Skeletal muscle tissue (tissue), 4 donors: ENCODE results near the gene CACNA2D3. TPM values are rescaled to one million over a fixed set of nuclear protein-coding genes. Genes with fewer than 3 reads are reported as not detected.
A peak's percentile ranks its signal among the peaks of the same experiment; 100 is the strongest.

Source experiments
- H3K27ac ChIP-seq: one replicate; pipeline ENCODE4 v1.7.0; 2013; ENCODE audit warnings: mild to moderate bottlenecking, low read depth, low read length, inconsistent platforms
- H3K27me3 ChIP-seq, 3 donors: one replicate each; pipeline ENCODE4 v1.7.0; 2013; ENCODE audit warnings: low read length in 3 of 3; ENCODE audit not compliant: control insufficient read depth in 3 of 3, insufficient read depth in 3 of 3
- H3K36me3 ChIP-seq, 3 donors: one replicate each; pipeline ENCODE4 v1.7.0; 2013; ENCODE audit warnings: low read length in 3 of 3; ENCODE audit not compliant: control insufficient read depth in 3 of 3, insufficient read depth in 3 of 3
- H3K4me1 ChIP-seq, 3 donors: one replicate each; pipeline ENCODE4 v1.7.0; 2013; ENCODE audit warnings: low read length in 3 of 3, mild to moderate bottlenecking in 3 of 3; ENCODE audit not compliant: control insufficient read depth in 3 of 3, insufficient read depth in 3 of 3
- H3K4me3 ChIP-seq, 3 donors: one replicate each; pipeline ENCODE4 v1.7.0; 2013; ENCODE audit warnings: low read length in 3 of 3
- H3K9ac ChIP-seq, 3 donors: one replicate each; pipeline ENCODE4 v1.7.0; 2013; ENCODE audit warnings: low read length in 3 of 3, mild to moderate bottlenecking in 3 of 3, moderate library complexity in 2 of 3, low read depth in 1 of 3
- H3K9me3 ChIP-seq, 3 donors: one replicate each; pipeline ENCODE4 v1.7.0; 2013; ENCODE audit warnings: low read length in 3 of 3; ENCODE audit not compliant: control insufficient read depth in 3 of 3
- total RNA-seq: library from RNA; depleted of rRNA; stranded (reverse); fragments of >200 nt; gene quantifications from one replicate; pipeline ENCODE4 v1.2.3, GENCODE V29; 2014
- donor health status: Osteomylitis.

CACNA2D3 gene
- total RNA-seq, 1 donor from 2014 or later: 3.1 TPM

GRCh38 chr3:54353546-54353945, 231.2 kb downstream of the CACNA2D3 start:
- Histone ChIP-seq H3K27me3 (no peaks in the 10 kb centered on the region), H3K9ac (no peak overlapping the region), H3K9me3 (no peaks in the 10 kb centered on the region), H3K4me1 (peaks cover 36 to 51% (median 48%) of the 10 kb centered on the region in 3 donors), H3K27ac (no peak overlapping the region), H3K4me3 (no peak overlapping the region), H3K36me3 (no peaks in the 10 kb centered on the region)

GRCh38 chr3:54353946-54354345, 231.6 kb downstream of the CACNA2D3 start:
- no peak overlapping the region for H3K9ac ChIP-seq
- peaks cover 40 to 55% (median 48%) of the 10 kb centered on the region in 3 donors for H3K4me1 ChIP-seq
- no peaks in the 10 kb centered on the region for H3K36me3 ChIP-seq
- H3K9me3 ChIP-seq: no peaks in the 10 kb centered on the region
- no peaks in the 10 kb centered on the region for H3K27me3 ChIP-seq
- H3K27ac ChIP-seq: no peak overlapping the region
- H3K4me3 ChIP-seq: no peak overlapping the region

DNA sequence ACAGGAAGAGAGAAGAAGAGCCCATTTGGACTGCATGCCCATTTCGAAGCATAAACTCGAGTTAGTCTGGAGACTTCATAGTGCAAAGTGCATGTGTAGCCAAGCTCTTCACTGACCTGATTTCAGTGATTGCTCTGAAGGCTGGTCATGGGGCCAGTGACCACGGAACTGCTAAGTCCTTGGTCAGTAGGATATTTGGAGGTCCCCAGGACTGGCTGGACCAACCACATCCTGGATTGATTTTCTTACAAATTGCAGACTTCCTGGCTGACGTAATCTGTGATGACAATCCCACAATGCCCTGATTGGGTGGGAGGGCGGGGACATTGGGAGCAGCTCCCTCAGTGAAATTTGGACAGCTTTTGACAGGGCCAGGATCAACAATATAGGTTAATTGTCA, 233.4 kb downstream of the CACNA2D3 start:
- Histone ChIP-seq H3K27me3 (no peaks in the 10 kb centered on the region), H3K4me1 (peaks cover 52 to 68% (median 63%) of the 10 kb centered on the region in 3 donors), H3K9me3 (no peaks in the 10 kb centered on the region), H3K9ac (no peak overlapping the region), H3K27ac (peak overlapping the region; percentile 2), H3K4me3 (no peak overlapping the region), H3K36me3 (no peaks in the 10 kb centered on the region)

DNA sequence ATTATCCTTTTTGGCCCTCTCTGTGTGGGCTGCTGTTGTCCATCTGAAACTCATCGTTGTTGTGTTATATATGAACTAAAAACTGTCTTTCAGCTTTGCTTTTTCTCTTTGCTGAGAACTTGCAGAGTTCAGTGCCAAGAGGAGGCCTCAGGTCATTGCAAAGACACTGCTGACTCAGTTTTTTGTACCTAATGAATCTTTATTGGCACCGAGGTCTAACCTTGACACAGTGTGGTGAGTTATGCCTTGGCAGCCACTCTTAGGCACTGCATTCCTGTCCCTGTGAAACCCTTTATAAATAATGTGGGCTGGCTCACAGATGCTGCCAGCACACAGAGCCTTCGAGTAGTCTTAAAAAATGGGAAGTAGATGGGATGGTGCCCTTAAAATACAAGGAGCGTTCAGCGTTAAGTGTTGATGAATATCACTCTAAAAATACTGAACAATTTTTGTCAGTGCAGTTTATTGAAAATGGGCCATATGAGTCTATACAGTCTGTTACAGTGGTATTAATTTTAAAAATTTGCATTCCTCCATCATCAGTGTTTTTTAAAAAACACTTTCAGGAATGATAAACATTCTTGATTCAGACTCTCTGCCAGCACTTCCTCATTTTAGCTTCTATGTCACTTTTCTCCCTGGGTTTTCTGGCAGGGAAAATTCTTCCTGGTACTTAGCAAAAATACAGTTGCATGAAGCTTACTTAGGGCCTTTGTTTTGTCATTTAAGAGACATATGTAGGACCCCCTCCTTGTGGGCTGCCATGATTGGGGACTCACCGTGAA, 234.1 kb downstream of the CACNA2D3 start:
- Histone ChIP-seq H3K36me3 (no peaks in the 10 kb centered on the region), H3K27me3 (no peaks in the 10 kb centered on the region), H3K9ac (no peak overlapping the region), H3K9me3 (no peaks in the 10 kb centered on the region), H3K27ac (no peak overlapping the region), H3K4me1 (peaks cover 52 to 68% (median 63%) of the 10 kb centered on the region in 3 donors), H3K4me3 (no peak overlapping the region)

DNA sequence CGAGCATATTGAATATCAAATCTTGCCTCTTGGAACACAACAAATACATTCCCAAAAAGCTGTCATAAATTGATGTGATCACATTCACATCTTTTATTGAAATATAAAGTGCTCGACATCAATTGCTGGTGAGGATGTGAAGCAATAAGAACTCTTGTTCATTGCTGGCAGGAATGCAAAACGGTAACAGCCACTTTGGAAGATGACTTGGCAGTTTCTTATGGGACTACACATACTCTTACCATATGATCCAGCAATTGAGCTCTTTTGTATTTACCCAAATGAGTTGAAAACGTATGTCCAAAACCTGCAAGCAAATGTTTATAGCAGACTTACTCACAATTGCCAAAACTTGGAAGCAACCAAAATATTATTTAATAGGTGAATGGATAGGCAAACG, 234.9 kb downstream of the CACNA2D3 start:
- H3K27ac ChIP-seq: no peak overlapping the region
- H3K4me3 ChIP-seq: no peak overlapping the region
- no peaks in the 10 kb centered on the region for H3K27me3 ChIP-seq
- H3K9ac ChIP-seq: no peak overlapping the region
- H3K4me1 ChIP-seq: peaks cover 52 to 68% (median 63%) of the 10 kb centered on the region in 3 donors
- H3K9me3 ChIP-seq: no peaks in the 10 kb centered on the region
- H3K36me3 ChIP-seq: no peaks in the 10 kb centered on the region

GRCh38 chr3:54358316-54358715, 236.0 kb downstream of the CACNA2D3 start:
- H3K4me1 ChIP-seq: peaks cover 52 to 66% (median 63%) of the 10 kb centered on the region in 3 donors
- no peaks in the 10 kb centered on the region for H3K27me3 ChIP-seq
- no peak overlapping the region for H3K9ac ChIP-seq
- H3K4me3 ChIP-seq: no peak overlapping the region
- no peaks in the 10 kb centered on the region for H3K36me3 ChIP-seq
- H3K9me3 ChIP-seq: no peaks in the 10 kb centered on the region
- H3K27ac ChIP-seq: peak overlapping the region; percentile 63

DNA sequence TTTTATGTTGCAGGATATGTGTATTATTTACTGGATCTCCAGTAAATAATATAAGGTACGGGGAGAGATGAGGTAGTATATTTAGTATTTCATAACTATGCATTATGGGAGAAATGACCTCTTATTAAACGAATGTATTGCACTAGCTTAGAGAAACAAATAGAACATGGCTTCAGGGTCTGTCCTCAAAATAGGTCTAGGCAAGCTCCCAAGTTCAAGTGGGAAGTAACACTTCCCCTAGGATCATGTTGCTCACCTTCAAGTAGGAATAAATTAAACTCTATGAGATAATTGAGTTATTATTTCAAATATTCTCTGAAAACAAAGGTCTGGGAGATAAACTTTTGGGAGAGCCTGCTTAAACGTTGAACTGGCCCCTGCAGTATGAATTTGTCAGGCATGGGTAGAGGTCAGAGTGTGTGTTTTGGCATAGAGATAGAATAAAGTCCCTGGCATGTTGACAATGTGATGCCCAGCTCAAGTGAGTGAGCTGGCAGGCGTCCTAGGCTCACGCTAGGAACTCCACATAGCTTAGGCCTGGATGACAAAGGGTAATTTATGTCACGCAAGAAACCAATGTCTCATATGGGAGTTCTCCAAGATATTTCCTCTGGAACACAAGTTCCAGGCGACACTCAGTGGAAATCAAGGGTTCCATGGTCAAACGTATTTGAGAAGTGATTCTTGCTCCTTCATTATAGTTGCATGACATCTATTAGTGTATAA, 236.8 kb downstream of the CACNA2D3 start:
- Histone ChIP-seq H3K27me3 (no peaks in the 10 kb centered on the region), H3K36me3 (no peaks in the 10 kb centered on the region), H3K9me3 (no peaks in the 10 kb centered on the region), H3K4me1 (peaks cover 49 to 58% (median 55%) of the 10 kb centered on the region in 3 donors), H3K27ac (peak overlapping the region; percentile 63), H3K9ac (no peak overlapping the region), H3K4me3 (no peak overlapping the region)

DNA sequence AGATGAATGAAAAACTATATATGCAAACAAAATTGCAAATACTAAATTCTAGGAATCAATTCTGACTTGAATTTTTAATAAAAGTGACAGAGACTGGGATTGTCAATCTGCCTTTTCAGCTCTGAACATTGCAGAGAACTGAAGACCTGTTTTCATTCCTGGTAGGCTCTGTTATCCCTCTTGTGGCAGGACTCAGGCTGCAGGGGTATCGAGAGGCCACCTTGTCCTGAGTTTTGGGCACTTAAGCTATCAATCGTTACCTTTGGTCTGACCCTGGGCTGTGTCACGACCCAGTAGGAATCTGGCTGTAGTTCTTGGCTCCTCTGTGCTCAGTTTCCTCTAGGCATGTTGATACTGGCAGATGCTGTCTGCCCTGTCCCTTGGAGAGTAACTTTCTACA, 238.0 kb downstream of the CACNA2D3 start:
- Histone ChIP-seq H3K4me3 (no peak overlapping the region), H3K27me3 (no peaks in the 10 kb centered on the region), H3K9me3 (no peaks in the 10 kb centered on the region), H3K27ac (no peak overlapping the region), H3K9ac (no peak overlapping the region), H3K36me3 (no peaks in the 10 kb centered on the region), H3K4me1 (peaks cover 41 to 48% (median 45%) of the 10 kb centered on the region in 3 donors)

DNA sequence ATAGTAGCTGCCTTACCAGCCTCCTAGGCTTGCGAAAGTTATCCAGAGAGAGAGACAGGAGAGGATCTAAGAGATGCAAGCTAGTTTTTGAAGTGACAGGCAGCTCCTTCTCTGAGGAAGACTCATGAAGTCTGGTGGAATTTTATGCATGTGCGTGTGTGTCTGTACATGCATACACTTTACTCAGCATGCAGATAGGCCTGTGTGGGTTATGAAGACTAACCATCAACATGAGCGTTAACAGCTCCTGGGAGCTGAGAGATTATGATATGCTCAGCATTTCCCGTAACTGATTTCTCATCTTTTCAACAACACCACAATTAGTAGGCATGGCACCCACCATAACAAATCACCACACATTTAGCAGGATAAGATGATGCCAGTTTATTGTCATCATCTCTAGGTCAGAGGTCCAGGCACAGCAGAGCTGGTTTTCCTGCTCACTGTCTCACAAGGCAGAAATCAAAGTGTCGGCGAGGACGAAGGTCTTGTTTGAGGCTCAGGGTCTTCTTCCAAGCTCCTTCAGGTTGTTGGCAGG, 239.5 kb downstream of the CACNA2D3 start:
- Histone ChIP-seq H3K27me3 (no peaks in the 10 kb centered on the region), H3K9me3 (no peaks in the 10 kb centered on the region), H3K4me3 (no peak overlapping the region), H3K27ac (no peak overlapping the region), H3K4me1 (peaks cover 28 to 34% (median 30%) of the 10 kb centered on the region in 3 donors), H3K9ac (no peak overlapping the region), H3K36me3 (no peaks in the 10 kb centered on the region)
